HG02759 (cell line): Measurements from ENCODE around the gene BANK1.

Experiments used
- ATAC-seq: cut with Tn5 transposase; IDR thresholded peaks from one replicate; pipeline ENCODE4 v1.9.1; 2021; ENCODE audit warnings: mild to moderate bottlenecking, moderate library complexity; ENCODE audit not compliant: unreplicated experiment

The BANK1 gene

GRCh38 chr4:102103368-102103767 is 312.8 kb downstream of the BANK1 start:
- ATAC-seq = no peak

DNA sequence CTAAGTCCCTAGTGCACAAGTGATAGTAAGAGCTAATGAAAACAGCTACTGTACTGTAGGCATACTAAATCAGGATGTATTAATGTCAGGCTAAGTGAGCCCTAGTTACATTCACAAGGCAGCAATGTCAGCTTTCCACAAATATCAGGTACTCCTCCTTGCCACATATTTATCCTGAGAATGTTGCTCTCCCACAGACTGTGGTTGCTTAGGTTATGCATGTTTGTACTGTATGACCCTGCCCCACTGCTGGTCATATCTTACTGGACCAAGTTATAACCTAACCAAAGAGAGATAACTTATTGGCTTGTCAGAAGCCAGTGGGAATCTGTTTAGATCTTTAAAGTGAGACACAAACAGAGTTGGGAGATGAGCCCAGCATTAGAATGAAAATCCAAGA is 313.7 kb downstream of the BANK1 start:
- no peak for ATAC-seq

DNA sequence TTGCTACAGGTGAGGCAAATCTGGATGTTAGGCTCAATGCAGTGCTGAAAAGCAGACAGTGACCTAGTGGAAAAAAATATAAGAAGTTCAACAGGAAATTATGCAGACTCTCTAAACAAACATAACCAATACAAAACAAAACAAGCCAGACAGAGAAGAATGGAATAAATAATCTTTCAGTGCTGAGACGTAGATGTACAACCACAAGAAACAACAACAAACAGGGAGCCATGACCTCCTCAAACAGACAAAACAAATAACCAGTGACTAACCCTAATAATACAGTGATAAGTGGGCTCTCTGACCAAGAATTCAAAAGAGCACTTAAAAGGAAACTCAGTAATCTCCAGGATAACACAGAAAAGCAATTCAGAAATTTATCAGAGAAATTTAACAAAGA is 315.5 kb downstream of the BANK1 start:
- no peak for ATAC-seq

- ATAC-seq = no peak
These were observed 323.6 kb downstream of the BANK1 start for GRCh38 chr4:102114118-102114630.

DNA sequence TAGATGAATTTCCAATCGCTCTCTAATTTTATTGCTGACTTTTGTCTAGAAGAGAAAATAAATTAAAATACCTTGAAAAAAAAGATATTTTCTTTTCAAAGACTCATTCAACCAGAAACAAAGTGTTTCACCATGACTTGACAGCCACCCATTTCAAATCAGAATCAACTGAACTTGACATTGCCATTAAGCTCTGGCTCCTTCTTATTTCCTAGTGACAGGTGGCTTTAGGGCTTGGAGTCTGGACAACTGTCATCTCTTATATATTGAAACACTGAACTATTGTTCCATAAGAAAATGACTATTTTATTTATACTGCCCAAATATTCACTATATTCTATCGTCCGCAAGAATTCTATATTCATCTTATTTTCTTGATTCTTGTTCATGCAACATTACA is 325.6 kb downstream of the BANK1 start:
- ATAC-seq = no peak

DNA sequence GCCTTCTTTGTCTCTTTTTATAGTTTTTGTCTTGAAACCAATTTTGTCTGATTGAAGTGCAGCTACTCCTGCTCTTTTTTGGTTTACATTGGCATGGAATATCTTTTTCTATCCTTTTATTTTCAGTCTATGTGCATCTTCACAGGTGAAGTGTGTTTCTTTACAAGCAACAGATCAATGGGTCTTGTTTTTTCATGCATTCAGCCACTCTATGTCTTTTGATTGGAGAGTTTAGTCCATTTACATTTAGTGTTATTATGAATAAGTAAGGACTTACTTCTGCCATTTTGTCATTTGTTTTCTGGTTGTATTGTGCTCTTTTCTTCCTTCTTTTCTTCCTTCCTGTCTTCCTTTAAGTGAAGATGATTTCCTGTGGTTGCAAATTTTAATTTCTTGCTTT is 330.3 kb downstream of the BANK1 start:
- no peak for ATAC-seq
